Iris pigment epithelial cell (primary cell): ENCODE measurements around the gene CFAP46.
"Not testable (repeated sequence)": the region's sequence is repeated elsewhere in the genome, so short reads cannot be mapped to it uniquely, and the experiment has no call there.

Experiments used
- DNase-seq: peaks from one replicate; pipeline ENCODE4 v3.0.0-alpha.2; 2011; ENCODE audit warnings: low read depth

The CFAP46 gene

DNA sequence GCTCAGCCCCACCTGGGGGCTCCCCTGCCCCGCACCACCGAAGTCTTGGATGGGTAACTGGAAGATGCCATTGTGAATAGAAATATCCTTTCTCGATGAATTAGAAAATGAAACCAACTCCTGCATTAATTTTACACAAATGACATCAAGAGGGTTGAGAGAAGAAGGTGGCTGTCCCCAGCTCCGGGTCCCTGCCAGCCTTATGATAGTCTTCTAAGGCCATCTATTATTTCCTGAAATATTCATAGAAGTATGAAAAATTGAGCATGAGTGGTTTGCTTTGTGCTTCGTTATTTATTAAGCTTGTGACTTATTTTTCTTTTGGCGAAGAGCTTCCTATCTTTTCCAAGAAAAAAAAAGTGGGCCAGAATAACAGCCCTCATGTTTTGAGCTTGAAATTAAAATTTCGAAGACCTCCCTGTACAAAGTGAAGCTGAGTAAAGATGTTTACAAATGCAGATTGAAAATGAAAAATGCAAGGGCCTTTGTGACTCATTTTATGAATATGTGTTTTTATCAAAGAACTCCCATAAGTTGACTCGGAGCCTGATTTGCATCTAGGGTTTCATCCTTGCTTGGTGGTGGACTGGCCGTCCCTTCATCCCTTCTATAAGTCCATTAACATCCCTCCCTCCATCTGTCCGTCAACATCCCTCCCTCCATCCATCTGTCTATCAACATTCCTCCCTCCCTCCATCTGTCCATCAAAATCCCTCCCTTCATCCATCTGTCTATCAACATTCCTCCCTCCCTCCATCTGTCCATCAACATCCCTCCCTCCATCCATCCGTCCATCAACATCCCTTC is 20.5 kb upstream of the CFAP46 start:
- peak; percentile 59 for DNase-seq

DNA sequence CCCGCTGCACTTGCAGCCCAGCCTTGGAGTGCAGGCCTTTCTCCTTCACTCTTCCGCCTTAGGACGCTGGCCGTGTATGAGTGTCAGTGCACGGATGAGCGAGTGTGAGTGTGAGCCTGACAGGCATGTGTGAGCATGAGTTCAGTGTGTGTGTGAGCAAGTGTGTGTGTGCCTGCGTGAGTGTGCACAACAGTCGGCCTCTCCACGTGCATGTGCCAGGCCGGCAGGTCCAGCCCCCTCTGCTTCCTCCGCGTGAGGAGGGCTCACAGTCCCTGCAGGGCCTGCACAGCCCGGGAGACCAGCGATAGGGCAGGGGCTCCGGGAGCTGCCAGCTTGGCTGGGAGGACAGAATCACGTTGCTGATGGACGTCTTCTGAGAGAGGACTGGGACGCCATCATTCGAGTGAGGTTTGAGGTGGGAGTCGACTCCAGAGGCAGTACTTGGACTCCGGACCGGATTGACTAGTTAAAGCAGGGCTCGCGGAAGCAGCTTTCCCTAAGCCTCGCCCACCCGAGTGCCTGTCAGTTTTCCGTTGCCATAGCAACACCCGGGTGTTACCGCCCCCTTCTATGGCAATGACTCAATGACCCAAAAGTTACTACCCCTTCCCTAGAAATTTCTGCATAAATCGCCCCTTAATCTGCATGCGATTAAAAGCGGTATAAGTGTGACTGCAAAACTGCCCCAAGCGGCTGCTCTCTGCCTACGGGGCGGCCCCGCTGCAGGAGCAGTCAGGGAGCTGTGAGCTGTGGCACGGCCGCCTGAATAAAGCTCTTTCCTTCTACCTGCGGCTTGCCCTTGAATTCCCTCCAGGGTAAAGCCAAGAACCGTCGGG is 19.6 kb upstream of the CFAP46 start:
- peak; percentile 73 for DNase-seq

DNA sequence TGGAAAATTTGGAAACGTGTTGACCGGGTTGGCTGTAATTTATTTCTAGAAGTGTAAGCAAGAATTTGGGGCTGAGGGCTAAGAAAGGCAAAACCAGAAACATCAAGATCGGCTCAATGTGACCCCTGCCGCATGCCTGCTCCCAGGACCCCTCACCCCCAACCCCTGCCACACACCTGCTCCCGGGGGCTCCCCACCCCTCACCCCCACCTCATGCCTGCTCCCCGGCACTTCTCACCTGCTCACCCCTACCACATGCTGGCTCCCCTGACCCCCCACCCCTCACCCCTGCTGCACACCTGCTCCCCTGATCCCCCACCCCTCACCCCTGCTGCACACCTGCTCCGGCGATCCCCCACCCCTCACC is 19.0 kb upstream of the CFAP46 start:
- no peak for DNase-seq

DNA sequence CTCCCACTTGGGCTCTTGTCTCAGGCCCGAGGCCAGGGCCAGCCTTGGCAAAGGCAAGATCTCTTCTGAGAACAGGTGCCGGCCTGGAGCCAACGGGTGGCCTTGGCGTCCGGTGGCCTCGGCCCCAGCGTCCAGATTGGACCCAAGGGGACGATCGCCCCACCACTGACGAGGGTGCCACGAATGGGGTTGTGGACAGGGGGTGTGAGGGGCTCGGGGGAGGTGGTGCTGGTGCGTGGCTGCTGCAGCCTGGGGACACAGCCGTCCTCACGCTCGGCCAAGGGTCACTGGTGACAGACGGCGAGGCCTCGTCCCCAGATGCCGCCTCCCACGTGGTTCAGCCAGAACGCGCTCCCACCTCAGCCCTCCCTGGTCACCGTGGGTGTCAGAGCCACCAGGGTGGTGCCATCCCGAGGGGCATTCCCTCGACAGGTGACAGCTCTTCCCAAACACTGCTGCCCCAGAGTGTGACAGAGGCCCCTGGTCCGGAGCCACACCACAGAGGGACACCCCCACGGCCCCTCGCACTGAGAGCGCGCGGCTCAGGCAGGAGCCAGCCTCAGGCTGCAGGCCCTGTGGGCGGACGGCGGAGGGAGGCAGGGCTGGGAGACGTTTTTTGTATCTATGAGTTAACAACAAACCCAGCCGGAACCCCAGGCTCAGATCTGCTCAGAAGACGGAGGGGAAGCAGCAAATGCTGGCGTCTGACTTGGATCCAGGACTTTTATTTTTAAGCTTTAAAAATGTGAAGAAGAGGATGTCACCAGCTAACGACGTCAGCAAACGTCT is 18.5 kb upstream of the CFAP46 start:
- DNase-seq: no peak

DNA sequence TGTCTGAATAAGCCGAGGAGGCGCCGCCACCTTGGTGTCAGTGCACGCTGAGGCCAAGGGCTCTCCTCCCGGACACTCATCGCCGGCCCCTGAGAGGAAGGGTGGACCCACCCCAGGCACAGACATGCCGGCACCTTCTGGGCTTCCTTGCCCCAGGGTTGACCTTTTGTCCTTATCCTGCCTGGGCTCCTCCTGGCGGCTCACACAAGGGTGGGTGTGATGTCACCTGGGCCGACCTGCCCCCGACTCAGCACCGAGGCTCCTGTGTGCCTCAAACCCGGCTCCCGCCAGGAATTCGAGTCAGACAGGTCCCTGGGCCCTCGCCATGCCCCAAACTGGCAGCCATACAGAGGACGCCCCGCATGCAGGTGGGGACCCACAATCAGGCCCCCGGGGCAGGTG is 17.7 kb upstream of the CFAP46 start:
- no peak for DNase-seq

DNA sequence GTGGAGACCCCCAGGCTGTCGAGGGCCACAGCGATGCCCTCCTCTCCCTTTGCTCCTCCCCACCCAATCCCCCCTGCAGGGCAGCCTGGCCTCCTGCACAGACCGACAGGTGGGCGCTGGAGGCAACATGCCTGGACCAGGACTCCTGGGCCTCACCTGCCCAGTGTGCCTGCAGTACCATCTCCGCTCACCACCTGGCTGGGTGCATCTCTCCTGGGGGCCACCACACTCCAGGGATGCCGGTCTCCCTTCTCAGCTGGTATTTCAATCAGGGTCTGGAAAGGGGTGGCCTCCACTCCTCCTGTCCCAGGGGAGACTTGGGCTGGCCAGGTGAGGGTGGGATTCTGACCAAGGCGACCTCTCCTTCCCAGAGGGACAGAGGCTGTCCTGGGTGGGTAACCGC is 17.2 kb upstream of the CFAP46 start:
- DNase-seq: no peak

DNA sequence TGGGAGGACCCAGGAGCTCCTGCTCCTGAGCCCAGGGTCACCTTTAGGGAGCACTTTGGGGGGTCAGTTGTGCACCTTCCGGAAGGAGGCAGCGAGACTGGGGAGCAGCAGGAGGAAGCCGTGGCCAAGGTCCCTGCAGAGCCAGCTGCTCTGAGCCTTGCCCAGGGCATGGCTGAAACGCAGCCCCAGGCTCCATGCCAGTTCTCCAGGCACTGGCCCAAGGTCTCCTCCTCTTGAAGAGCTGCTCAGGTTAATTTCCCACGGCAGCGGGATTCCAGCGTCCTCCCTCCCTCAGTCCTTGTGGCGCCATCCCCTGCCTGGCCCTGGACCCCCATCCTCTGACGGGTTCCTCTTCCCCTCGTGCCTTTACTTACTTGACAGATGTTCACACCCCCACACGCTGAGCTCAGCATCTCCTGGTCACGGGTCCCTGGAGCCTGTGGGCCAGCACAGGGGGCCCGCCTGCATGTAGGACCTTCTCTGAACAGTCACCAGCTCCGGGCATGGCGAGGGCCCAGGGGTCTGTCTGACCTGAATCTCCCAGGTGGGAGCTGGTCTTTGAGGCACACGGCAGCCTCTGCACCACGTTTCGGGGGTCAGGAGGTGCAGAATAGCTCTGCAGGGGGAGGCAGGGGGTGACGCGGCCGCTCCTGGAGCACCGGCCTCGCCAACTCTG is 16.7 kb upstream of the CFAP46 start:
- no peak for DNase-seq

DNA sequence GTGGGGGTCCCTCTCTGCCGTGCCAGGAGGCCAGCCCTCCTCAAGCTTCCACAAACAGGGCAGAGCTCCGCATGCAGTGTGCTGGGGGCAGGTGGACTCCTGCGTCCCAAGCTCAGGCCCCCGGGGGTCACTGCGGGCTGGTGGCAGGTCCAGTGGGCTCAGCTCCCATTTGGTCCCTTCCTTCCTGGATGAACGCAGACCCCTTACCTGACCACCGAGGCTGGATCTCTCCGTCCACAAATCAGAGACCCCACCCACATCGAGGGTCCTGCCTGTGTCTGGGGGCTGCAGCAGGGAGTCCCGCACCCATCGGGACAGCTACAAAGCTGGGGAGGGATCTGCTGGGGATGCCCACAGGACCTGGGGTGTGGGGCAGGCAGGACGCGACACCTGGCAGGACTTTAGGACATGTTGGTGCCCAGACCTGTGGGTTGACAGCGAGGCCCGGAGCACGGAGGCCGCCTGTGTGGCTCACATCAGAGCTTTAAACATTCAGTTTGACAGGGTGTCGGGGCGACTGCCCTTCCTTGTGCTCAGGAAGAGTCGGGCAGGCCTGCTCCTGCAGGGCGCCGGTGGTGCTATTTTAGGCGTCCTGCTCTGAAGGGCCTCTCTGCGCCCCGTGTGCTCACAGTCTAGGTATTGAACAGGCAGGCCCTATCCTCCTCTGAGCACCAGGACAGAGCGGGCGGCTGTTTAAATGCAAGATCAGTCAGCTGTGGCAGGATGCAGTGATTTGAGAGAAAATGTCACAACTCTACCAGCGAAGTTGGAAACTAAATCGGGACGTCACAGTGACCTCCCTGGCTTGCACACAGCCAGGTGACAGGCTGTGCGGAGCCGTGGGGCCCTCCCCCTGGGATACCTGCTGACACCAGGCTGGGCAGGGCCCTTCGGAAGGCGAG is 15.9 kb upstream of the CFAP46 start:
- DNase-seq: no peak

DNA sequence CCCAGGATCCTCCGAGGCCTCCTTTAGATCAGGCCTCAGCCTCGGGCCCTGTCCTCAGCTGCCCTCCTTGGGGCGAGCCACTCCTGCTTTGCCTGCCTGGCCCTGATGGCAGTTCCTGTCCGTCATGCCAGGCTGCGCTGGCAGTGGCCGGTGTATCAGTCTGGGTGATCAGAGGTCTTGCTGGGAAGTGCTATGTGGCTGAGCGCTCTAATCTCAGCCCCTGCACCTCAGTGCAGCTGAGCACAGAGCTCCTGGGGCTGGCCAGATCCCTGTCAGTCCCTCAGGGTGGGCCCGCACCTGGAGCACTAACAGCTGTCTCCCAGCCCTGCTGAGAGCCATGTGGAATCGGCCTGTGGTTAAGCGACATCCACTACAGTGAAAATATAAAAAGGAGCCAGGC is 14.8 kb upstream of the CFAP46 start:
- no peak for DNase-seq

DNA sequence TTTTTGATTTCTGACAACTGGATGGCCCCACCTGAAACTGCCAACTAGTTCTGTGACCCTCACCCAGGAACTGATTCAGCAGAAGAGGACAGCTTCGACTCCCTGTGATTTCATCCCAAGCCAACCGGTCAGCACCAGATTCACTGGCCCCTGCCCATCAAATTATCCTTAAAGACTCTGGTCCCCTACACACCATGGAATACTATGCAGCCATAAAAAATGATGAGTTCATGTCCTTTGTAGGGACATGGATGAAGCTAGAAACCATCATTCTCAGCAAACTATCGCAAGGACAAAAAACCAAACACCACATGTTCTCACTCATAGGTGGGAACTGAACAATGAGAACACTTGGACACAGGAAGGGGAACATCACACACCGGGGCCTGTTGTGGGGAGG is 13.9 kb upstream of the CFAP46 start:
- DNase-seq: not testable (repeated sequence)

DNA sequence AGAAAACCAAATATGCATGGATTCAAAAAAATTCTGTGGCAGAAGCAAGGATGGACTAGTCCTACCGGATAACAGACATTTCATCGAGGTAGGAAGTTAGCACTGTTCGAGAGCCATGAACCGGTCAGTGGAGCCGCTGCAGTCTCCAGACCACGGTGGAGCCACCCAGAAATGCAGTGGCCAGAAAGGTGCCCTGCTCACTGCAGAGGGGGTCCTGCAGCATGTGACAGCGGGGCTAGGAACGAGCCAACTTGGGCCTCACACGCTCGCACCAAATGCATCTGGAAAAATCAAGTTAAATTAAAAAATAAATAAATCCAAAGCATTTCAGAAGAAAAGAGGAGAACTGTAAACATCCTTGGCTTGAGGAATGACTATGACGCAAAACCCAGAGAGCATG is 13.1 kb upstream of the CFAP46 start:
- no peak for DNase-seq

DNA sequence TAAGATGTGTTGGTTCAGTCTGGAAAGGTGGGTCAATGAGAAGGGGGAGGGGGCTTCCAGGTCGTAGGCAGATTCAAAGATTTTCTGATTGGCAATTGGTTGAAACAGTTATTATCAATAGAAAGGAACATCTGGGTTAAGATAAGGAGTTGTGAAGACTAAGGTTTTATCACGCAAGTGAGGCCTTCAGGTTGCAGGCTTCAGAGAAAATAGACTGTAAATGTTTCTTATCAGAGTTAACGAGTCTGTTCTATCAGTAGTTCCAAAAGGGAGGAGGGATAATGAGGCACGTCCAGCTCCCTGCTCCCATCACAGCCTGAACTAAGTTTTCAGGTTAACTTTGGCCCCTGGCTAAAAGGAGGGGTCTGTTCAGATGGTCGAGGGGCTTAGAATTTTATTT is 11.1 kb upstream of the CFAP46 start:
- DNase-seq: no peak

DNA sequence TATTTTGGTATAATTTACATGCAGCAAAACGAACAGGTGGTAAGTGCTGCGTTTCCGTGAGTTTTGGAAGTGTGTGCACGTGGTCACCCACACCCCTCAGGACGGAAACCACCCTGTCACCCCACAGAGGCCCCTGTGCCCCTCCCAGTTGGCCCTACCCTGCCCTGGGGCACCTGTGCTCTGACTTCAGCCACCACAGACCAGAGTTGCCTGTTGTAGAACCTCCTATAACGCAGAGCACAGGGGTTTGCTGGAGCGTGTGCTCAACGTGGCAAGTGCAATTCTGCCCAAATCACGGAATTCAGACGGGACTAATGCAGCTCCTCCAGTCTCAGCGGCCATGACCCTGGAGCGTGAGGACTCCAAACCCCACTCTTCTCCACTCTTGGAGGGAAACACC is 9.6 kb upstream of the CFAP46 start:
- no peak for DNase-seq

DNA sequence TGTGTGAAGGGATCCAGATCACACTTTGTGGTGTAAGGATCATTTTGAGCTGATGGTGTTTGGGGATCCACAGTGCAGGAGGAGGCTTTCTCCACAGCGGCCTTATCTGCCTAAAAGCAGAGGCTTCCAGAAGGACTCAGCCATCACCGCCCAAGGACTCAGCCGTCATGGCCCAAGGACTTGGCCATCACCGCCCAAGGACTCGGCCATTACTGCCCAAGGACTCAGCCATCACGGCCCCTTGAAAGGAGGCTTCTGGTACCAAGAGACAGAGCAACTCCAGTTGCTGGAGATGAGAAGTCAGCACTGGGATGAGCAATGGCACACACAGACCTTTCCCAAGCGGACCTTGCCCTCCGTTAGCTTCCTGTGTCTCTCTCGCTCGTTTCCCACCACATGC is 6.0 kb upstream of the CFAP46 start:
- no peak for DNase-seq

DNA sequence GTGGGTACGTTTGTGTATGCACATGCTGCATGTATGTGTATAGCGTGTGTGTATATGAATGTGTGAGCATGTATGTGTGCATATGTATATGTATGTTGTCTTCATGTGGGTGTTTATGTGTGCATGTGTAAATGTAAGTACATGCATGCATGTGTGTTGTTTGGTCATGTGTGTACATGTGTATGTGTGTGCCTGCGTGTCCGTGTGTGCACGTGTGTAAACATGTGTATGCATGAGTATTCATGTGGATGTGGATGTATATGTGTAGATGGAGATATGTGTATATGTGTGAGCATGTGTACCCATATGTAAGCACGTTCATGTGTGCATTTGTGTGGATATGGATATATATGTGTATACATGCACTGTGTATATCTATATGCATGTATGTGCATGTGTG is 5.5 kb upstream of the CFAP46 start:
- no peak for DNase-seq

DNA sequence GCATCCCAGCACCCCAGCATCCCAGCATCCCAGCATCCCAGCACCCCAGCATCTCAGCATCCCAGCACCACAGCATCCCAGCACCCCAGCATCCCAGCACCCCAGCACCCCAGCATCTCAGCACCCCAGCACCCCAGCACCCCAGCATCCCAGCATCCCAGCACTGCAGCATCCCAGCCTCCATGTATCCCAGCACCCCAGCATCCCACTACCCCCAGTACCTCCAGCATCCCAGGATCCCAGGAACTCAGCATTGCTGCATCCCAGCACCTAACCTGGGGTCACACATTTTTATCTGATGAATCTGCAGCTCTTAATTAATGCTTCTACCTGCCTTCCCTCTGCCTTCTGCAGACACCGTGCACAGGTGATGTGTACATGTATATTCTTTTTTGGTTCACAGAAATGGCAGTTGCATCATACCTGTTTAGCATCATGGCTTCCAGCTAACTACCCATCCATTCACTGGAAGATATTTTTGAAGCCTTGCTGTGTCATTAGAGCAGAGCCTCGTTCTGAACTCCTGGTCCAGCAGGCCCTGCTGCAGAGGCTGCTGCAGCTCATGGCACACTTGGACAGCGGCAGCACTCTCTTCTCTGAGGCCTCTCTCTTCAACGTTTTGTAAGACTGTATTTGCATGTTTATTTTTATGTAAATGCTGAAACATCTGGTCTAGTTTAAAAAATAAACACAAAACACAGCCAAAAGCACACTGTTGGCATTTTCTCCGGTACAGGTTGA is 4.6 kb upstream of the CFAP46 start:
- no peak for DNase-seq

DNA sequence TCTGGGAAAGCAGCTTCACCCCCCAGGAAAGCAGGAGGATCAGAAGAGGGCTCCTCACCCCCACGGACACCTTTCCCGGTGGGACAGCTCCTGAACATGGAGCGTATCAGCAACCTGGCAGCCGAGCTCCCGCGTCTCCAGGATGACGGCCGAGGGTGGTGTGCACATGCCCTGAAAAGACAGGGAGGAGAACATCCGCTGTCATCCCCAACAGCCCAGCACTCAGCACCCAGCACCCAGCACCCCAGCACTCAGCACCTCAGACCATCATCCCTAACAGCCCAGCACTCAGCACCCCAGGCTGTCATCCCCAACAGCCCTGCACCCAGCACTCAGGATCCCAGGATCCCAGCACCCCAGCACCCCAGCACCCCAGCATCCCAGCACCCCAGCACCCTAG is 3.9 kb upstream of the CFAP46 start:
- no peak for DNase-seq

DNA sequence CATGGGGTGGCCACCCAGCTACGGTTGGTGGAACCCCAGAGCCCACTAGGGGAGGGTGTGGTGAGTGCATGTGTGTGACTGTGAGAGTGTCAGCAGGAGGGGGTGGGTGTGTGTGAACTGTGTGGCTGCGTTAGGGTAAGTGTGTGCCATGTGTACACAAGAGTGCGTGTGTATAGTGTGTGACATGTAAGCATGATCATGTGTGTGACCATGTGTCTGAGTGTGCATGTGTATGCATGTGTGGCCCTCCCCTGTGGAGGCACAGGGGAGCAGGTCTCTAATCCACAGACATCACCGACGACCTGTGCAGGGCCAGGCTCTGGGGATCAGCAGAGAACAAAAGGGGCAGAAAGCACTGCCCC is 3.5 kb upstream of the CFAP46 start:
- no peak for DNase-seq

DNA sequence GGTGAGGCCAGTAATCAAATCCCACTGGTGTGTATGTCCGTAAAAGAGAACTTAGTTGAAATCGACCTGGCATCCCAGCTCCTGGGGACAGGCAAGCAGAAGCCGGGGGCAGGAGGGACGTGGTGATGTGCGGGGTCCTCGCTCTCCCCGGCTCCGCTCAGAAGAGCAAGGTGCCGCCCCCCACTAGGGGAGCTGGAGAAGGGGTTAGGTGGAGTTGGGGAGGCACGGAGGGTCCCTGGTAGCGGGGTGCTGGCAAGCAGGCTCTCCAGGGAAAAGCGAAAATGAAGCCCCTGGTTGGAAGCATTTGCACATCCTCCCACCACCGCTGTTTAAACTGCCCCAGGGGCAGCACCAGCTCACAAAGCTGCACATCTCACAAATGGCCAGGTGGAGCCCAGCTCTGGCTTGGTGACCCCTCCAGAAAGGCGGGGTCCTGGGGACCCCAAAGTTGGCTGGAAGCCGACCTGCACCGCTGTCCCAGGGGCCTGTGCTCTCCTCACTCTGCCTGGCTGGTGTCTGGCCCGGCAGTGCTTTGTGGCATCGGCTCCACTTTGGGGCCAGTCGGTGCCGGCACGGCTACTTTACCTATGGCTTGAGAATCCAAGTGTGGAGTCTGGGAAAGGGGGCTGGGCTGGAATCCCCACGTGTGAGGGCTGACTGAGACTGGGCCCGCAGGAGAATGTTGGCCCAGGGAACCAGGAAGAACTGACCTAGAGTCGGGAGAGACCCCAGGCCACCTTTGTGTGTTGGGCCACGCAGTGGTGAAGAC is 2.9 kb upstream of the CFAP46 start:
- DNase-seq: no peak

DNA sequence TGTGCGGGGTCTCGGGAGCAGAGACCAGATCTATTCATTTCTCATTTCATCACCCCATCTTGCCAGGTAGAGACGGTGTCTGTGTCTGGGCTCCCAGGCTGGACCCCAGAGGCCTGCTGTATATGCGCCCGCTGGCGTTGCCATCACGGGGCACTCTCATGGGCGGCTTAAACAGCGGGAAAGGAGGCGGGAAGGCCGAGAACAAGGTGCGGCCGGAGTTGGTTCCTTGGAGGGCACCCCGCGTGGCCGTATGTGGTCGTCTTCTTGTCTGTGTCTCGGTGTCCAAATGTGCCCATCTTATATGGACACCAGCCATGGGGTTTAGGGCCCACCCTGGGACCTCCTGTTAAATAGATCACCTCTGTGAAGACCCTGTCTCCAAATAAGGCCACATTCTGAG is 2.1 kb upstream of the CFAP46 start:
- no peak for DNase-seq
